NCI-H82 (cell line): ENCODE measurements around the gene IMMP2L.
A peak's percentile ranks its signal among the peaks of the same experiment; 100 is the strongest.
"Not testable (repeated sequence)": the region's sequence is repeated elsewhere in the genome, so short reads cannot be mapped to it uniquely, and the experiment has no call there.

ENCODE experiments used
- DNase-seq: peaks from one replicate; lab custom pipeline; 2025; lab: John Stamatoyannopoulos, UW

Gene IMMP2L

DNA sequence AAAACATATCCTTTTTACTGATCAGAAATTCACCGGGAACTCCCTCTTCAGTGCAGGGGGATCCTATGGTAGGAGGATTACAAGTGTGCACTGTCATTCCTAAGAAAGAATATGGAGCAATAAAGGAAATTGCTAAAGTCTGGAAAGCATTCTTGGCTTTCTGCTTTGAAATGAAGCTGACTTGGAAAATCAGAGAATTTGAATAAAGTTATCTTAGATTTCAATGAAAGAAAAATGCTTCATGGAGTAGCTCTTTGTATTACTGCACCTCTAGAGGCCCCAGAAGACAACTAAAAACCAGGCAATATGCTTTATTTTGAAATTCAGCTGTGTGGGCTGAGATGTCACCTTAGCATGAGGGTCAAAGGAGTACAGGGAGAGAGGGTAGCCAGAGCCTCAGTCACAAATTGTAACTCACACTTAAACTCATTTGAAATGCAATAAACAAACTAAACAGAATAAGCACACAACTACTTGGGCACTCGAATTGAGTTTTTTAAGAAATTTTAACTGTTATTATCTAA, 102.5 kb downstream of the IMMP2L start:
- no peak for DNase-seq

DNA sequence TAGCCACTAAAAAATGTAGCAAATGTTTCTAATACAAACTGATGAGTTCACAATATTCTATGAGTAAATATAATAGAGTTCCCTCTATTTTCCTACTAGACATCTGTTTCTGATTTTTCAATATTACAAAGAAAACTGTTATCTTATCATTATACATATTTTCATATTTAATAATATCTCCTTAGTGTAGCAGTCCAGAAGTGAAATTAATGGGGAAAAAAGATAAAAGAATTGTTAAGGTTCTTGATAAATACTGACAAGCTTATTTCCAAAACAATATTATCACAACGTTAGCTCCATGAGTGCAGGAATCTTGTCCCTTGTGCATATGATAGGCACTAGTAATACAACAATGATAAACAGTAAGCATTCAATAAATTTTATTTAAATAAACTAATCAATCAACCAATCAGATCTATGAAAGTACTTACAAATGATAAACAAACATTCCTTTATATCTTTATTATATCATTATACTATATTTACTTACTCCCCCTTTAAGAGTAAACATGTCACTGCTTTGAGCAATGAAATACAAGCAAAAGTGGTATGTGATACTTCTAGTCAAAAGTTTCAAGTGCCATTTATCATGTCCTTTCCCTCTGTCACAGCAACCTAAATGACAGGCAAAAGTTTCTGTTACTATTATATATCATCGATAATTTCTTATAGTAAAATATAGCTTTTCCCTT, 103.1 kb downstream of the IMMP2L start:
- no peak for DNase-seq

DNA sequence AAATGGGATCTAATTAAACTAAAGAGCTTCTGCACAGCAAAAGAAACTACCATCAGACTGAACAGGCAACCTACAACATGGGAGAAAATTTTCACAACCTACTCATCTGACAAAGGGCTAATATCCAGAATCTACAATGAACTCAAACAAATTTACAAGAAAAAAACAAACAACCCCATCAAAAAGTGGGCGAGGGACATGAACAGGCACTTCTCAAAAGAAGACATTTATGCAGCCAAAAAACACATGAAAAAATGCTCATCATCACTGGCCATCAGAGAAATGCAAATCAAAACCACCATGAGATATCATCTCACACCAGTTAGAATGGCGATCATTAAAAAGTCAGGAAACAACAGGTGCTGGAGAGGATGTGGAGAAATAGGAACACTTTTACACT, 111.6 kb downstream of the IMMP2L start:
- not testable (repeated sequence) for DNase-seq

DNA sequence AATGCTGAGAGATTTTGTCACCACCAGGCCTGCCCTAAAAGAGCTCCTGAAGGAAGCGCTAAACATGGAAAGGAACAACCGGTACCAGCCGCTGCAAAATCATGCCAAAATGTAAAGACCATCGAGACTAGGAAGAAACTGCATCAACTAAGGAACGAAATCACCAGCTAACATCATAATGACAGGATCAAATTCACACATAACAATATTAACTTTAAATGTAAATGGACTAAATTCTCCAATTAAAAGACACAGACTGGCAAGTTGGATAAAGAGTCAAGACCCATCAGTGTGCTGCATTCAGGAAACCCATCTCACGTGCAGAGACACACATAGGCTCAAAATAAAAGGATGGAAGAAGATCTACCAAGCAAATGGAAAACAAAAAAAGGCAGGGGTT, 114.8 kb downstream of the IMMP2L start:
- not testable (repeated sequence) for DNase-seq

DNA sequence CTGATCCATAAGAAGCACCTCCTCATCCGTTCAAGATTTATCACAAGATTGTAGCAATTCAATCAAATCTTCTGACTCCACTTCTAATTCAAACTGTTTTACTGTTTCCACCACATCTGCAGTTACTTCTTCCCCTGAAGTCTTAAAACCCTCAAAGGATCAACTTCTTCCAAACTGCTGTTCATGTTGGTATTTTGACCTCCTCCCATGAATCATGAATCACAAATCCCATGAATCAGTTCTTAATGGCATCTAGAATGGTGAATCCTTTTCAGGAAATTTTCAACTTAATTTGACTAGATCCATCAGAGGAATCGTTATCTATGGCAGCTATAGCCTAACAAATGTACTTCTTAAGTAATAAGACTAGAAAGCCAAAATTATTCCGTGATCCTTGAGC, 122.3 kb downstream of the IMMP2L start:
- DNase-seq: no peak

DNA sequence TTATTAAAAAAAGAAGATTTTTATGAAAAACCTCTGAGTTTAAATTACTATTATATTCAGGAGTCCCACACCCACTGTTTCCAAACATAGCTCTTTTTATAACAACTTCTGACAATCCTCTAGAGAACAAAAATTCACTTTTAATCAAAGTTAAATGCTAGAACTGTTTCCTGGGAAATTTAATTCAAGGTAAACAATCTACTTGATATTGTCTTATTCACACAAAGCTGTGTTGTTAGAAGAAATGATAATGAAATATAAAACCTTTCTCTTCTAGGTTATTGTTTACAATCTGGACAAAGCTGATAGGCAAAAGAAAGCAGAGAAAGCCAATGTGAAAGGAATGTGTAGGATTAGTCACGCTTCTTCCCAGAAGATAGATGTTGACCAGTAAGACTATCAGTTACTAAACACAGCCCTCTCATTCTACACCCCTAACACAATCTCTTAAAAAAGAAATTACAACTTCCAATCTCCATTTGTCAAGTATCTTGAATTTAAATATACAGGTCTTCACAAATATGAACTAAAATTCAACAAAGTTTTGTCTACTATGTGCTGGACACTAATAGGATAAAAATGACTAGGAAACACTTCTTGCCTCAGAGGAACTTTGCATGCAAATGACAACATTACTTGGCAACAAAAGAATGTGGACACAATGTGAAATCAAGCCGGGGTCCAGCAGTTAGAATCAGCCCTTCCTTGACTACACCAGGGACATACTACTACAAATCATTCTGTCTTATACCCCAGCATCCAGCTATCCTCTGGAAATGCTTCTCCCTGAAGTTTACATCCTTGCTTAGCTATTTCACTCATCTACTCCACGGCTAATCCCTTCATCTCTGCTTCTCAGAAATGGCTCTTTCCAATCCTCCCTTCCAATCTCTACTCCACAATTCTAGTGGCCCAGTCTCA, 123.7 kb downstream of the IMMP2L start:
- no peak for DNase-seq

DNA sequence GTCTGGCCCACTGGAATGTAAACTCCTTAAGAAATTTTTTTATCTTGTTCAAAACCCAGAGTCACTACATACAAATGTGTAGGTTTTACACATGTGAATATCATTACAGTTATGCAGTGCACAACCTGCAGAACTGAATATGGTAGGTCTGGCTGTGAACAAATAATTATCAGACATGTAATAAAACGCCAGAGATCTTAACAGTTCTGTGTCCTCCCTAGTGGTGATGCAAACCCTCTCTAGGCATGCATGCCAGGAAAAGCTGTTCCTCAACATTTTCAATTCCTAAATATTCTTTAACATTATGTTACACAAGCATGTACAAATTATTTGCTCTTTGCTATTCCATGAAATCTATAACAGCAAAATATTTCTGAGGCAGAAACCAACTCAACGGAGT, 124.6 kb downstream of the IMMP2L start:
- no peak for DNase-seq

DNA sequence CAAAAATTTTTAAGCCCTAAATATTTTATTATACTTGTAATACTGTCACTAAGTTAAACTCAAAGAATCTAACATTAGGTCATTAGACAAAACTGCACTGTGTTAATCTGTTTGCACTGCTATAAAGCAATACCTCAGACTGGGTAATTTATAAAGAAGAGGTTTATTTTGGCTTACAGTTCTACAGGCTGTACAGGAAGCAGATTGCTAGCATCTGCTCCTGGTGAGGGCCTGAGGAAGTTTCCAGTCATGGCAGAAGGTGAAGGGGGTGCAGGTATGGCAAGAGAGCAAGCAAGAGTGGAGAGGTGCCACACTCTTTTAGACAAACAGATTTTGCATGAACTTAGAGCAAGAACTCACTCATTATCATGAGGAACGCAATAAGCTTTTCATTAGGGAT, 125.7 kb downstream of the IMMP2L start:
- no peak for DNase-seq

DNA sequence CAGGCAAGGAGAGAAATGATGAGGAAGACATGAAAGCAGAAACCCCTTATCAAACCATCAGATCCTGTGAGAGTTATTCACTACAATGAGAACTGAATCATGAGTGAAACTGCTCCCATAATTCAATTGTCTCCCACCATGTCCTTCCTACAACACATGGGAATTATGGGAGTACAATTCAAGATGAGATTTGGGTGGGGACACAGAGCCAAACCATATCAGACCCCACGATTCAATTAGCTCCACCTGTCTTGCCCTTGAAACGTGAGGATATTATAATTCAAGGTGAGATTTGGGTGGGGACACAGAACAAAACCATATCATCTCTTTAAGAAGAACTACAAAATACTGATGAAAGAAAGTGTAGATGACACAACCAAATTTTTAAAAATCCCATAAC, 128.9 kb downstream of the IMMP2L start:
- DNase-seq: no peak

DNA sequence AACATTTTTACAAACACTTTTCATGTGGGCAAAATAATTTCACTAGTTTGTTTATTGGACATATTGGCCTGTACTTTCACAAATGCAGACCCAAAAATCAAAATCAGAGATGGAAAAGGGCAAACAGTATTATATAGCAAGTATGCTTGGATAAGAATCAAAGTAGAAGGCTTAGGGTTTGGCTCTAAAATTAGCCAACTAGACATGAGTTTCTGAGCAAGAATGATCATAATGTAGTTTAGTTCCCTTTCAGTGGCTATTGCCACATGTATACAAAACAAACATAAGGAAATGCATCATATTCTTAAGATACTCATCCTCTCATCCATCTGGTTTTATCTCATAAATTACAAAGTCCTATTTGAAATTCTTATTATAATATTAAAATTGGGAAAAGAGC, 132.5 kb downstream of the IMMP2L start:
- DNase-seq: no peak

DNA sequence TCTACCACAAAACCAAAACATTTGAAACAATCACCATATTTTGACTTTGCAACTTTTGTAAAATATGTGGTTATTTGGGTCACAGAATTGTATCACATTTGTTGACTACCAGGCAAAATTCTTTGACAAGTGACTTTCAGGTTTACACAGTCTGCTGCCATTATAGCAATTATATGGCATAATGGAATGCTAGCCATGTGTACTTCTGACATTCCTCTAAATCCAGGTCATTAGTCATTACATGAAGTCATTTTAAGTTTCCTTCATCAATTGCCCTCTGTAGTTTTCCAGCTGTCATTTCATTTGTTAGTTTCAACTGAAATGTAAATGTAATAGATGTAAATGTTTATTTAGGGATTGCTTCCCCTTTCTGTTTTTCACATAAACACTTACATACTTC, 137.5 kb downstream of the IMMP2L start:
- DNase-seq: no peak

DNA sequence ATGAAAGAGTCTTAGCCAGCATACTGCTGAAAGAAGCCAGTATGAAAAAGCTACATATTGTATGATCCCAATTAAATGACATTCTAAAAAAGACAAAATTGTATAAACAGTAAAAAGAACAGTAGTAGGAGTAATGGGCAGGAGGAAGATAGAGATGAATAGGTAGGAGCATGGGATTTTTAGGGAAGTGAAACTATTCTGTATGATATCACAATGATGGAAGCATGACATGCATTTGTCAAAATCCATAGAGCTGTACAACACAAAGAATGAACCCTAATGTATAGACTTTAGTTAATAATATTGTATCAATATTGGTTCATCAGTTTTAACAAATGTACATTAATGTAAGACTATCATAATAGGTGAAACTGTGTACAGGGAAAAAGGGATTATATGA, 147.9 kb downstream of the IMMP2L start:
- no peak for DNase-seq

DNA sequence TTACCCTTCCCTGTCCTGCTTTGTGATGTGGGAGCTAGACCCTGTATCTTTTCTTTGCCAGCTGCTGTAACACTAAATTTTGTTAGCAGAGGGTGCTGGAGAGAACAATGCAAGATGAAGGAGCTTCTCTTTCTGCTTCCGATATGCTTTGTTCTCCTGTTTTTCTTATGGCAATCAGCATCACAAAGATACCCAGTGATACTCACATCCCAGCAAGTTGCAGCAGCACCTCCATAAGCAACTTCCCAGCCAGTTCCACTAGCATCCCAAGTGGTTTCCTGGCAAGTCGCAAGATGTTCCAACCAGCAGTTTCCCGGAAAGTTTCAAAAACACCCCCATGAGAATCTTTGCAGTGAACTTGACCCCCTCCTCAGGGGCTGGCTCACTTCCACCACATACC, 148.6 kb downstream of the IMMP2L start:
- DNase-seq: no peak

DNA sequence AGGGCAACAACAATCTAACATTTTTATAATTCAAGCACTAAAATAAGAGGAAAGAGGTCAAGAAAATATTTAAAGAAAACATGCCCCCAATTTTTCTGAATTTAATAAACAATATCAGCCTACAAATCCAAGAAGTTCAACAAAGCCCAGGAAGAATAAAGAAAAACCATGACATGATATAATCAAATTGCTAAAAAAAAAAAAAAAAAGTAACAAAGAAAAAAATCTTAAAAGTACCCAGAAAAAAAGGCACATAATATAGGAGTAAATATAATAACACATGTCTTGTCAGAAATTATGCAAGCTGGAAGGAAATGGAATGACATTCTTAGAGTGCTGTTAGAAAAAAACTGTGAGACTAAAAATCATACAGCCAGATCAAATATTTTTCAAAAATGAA, 151.4 kb downstream of the IMMP2L start:
- no peak for DNase-seq

DNA sequence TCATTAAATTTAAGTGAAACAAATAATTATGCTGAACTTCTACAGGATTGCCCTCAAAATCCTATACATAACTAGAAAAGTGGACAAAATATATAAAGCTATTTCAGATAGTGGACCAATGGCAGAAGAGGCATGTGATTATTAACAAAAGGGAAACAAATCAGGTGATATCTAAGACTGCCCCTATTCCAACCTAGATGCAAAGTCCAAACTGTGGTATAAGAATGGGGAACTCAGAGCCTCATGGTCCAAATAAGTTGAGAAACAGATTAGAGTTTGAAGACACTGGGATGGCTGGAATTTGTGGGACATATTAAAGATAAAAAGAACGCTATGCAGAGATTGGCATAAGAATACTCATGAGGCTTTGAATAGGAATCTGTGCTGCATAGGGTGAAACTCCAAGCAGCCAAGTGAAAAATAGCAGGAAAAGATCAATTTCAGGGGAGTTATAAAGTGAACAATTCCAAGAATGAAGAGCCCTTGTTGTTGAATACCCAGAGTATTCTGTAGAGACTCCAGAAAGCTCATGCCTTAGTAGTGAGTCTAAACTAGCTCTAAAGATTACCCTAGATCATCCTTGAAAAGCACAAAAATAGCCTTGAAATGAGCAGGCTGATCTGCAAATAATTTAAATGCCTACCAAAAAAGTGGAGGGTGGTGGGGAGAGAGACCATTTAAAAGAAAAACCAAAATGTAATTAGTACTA, 152.4 kb downstream of the IMMP2L start:
- no peak for DNase-seq

DNA sequence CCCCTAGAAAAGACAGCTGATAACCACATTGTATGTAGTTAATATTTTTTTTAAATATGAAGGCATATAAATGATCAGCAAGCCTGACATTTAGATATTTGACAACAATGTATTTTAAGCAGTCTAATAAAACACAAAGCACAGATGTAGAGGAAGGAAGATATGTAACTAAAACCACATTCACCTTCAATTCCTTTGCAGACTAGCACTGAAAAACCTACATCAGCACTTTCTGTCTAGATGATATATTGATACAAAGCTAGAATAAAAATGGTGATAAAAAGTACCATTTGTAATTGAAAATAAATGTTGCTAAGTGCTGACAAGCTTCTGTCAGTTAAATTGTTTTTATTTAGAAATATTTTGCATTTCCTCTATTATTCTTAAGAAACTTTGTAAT, 153.6 kb downstream of the IMMP2L start:
- DNase-seq: no peak

DNA sequence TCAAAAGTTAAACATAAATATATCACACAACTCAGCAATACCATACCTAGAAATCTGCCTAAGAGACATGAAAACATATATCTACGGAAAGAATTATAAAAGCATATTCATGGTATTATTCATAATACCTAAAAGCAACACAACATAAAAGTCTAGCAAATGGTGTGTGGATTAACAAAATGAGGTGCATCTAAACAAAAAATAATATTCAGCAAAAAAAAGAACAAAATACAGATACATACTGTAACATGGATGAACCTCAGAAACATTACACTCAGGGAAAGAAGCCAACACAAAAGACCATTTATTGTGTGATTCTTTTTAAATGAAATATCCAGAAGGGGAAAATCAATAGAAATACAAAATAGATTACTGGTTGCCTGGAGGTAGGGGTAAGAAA, 155.0 kb downstream of the IMMP2L start:
- no peak for DNase-seq

DNA sequence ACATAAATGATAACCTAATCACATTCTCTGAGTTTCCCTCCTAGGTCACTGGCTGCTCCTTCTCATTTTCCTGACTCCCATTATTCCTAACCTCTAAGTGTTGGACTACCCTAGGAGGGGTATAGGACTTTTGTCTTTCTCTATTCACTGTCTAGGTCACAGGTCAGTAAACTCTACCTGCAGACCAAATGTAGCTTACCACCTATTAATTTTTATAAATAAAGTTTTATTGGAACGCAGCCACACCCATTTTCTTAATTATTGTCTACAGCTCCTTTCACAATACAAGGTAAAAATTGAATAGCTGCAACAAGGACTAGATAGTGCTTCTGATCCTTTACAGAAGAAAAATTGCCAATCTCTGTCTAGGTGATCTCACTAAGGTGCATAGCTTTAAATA, 156.7 kb downstream of the IMMP2L start:
- no peak for DNase-seq

DNA sequence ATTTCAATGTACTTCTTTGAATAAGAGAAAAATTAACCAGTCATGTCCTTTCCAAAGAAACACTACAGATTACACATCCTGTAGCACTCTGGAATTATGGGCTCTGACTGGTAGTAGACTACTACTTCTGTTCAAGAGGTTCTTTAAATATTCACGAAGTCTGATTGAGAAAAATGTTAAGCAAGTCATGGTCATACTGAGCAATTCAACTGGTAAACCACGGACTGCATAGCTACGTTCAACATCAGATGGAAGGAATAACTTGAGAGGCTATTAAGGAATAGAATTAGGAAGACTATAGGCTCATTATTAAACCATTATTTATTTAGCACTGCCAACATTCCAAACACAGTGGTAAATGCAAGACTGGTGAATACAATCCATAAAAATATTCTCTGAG, 160.8 kb downstream of the IMMP2L start:
- DNase-seq: no peak

DNA sequence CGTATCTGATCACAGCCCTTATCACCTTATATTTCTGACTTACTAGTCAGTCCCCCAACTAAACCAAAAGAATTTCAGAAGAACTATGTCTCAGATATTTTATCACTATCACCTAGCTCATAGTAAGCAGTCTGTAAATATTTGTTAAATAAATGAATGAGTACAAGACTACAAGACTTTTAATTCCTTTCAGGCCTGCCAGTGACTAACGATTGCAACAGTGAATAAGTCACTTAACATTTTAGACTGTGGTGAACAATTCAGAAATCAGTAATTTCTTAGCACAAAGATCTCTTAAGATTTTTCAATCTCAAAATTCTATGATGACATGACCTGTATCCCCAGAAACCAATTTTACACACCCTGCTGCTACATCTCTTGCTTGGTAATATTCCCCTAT, 162.2 kb downstream of the IMMP2L start:
- DNase-seq: no peak

DNA sequence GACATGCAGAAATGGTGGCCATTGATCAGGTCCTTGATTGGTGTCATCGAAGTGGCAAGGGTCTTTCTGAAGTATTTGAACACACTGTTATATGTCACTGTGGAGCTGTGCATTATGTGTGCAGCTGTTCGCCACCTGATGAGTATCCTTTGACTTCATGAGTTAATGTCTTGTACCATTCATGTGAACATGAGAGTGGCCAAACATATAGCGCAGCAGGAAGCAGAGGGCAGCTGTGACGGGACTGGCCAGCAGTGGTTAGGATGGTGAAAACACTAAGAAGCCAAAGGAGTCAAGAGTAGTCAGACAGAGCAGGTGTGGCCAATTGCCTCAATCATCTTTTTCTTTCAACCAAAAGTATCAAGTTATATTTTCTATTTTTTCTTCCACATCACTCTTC, 167.4 kb downstream of the IMMP2L start:
- DNase-seq: no peak

DNA sequence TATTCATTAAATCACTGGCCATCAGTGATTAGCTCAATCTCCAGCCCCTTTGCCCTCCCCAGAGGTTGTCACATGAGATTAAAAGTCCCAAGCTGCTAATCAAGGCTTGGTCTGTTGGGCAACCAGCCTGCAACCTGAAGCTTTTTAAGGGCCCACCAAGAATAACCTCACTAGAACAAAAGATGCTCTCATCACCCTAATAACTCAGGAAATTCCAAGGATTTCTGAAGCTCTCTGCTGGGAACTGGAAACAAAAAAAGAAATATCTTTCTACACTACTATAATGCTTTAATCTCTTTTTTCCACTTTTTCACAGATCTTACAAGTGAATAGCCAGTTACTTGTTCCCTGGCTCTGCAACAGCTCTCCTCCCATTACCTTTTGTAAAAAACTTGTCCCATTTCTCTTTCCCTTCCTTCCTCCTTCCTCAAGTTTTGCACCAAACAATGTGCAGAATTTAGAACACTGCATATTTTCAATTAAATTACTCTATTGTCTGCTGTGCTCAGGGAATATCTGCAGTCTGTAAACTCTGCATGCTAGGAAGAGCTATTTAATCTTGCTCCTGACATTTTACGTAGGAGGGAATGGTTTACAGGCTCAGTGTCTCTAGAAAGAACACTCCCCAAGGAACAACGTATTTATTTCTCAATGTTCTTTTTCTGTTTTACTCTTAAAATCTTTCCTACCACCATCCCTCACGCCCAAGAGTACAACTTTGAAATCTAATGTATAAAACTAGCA, 169.1 kb downstream of the IMMP2L start:
- DNase-seq: peak; percentile 17
